Activated CD4-positive, CD25-positive, alpha-beta regulatory T cell treated with anti-CD3 and anti-CD28 coated beads, Interleukin-2, amount 50 U/mL, for 24 hours (primary cell): Measurements from ENCODE around the gene CAMSAP1.
A peak's percentile ranks its signal among the peaks of the same experiment; 100 is the strongest.

Source experiments
- ATAC-seq, 2 donors: fragments of 150-1000 bp; cut with Tn5 transposase; one replicate each; pipeline ENCODE4 v1.10.0; 2021; ENCODE audit warnings: mild to moderate bottlenecking in 1 of 2, moderate library complexity in 1 of 2

The CAMSAP1 gene

GRCh38 chr9:135805422-135806022, 101.8 kb downstream of the CAMSAP1 start:
- ATAC-seq = peak in 1 of 2 donors; percentile 7

- ATAC-seq = no peak
These were observed 102.5 kb downstream of the CAMSAP1 start for GRCh38 chr9:135804581-135805421.

DNA sequence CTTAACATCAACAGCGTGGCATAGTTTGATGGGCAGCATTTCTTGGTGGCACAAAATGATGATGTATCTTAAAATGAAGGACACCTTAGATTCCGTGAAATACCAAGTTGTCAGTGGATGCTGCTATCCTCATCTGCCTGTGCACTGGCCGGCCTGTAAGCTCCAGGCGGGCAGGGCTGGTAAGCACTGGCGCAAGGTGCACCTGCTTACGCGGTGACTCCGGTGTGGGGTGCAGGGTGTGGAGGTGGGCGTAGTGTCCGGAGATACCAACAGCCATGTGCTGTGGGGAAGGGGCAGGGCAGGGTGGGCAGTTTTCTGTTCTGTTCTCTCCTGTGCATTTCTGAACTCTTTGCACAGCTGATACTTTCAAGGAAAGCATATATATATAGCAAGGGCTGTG, 103.9 kb downstream of the CAMSAP1 start:
- ATAC-seq = no peak

DNA sequence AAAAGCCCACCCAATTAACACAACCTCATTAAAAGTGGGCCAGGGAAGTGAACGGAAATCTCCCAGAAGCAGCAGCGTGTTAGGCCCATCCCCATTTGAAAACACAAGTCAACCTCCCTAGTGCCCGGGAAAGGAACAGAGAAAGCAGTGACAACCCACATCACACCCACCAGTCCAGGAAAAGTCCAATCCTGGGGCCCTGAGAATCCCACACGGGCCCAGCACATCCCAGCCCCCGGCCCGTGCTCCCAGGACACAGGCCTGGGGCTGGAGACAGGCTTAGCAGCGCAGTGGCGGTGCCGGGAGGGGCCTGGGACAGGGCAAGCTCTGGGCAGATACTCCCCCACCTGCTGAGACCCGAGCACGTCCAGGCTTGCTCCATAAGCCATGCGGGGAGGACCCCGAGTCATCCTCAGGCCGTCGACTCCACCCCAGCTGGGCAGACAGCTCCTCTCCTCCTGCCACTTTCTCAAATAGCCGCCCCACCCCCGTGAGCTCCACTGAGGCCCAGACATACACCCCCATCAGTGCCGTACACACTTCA, 104.4 kb downstream of the CAMSAP1 start:
- ATAC-seq = no peak

GRCh38 chr9:135801070-135801469, 106.3 kb downstream of the CAMSAP1 start:
- ATAC-seq = no peak

GRCh38 chr9:135799261-135799660, 108.1 kb downstream of the CAMSAP1 start:
- ATAC-seq = no peak

DNA sequence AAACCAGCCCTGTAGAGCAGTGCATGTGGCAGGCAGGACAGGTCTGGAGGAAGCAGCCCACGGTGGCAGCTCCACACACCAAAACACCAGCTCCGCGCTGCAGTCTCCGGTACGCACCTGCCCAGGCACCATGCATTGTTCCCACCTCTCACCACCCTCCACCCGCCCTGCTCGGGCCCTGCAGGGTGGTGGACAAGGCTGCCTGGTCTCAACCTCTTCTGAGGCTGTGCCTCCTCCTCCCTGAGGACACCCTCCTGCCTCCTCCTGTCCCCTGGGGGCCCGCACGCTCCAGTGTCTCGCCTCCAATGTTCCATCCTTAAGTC, 109.1 kb downstream of the CAMSAP1 start:
- no peak for ATAC-seq

GRCh38 chr9:135797507-135798262, 109.7 kb downstream of the CAMSAP1 start:
- no peak for ATAC-seq

DNA sequence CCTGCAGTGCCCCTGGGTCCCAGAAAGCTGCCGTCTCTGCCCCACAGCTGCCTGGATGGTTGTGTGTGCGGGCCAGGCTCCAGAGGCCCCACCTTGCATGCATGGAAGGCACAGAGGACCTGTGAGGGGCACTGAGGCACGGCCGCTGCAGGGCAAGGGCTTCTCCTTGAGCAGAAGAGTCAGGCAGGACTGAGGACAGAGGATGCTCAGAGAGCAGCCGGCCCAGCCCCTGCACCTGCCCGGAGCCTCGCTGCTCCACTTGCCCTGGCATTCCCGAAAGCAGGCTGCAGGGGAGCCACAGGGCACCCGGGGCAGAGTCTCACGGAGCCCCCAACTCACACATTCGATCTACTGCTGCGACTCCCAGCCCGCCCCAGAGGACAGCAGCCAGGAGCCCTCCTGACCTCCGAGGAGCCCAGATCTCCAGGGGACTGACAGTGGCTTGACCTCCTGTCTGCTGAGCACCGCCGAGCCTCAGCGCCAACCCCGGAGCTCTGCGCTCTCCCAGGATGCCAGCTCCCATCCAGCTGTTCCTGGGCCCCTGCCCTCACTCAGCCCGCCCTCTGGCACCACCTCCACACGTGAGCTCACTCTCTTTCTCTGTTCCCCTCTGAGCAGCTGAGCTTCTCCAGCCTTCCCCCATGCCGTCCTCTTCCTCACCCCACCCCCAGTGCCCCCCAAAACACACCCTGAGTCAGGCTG, 110.4 kb downstream of the CAMSAP1 start:
- ATAC-seq = no peak

DNA sequence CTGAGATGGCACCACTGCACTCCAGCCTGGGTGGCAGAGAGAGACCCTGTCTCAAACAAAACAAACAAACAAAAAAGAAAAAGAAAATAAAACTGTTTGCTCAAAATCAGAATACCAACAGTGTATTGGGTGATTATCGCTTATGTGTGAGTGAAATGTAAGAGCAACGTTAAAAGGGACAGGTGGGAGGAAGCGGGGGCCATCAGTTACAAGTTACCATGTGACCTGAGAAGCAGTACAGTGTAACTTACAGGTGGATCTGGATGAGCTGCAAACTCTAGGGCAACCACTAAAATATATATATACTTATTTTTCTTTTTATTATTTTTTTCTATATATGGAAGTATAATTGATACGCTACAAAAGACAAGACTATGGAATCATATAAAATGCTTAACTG, 112.0 kb downstream of the CAMSAP1 start:
- ATAC-seq = no peak

DNA sequence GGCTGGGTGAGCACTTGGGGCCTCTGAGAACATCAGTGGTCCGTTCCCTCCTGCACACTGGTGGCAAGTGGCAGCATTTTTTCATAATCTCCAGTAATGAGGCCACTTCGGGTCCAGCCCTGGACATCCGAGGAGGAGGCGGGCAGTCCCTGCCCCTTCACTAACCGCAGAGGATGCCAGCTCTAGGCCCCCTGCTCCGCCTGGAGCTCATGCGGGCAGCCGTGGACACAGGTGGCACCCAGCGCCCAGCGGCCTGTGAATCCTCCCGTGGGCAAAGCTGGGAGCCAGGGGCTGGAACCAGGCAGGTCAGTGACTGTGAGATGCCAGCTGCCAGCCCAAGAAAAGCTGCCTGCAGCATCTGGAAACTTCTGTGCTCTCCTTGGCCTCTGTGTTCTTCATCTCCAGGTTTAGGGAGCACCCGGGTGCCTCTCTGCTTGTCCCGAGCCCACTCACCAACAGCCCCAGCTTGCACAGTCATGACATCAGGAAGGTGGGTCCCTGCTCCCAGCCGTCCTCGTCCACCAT, 112.9 kb downstream of the CAMSAP1 start:
- ATAC-seq = no peak

DNA sequence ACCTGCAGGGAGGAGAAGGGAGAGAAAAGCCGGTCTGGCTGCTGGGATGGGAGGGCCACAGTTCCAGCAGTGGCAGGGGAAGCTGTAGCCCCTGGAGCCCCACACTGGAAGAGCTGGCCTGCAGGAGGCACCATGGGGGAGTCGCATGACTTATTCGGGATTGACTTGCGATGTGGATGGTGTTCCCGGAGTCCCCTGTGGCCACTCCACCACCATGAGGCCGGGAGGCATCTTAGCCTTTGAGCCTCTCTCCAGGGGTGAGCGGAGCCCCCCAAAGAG, 113.3 kb downstream of the CAMSAP1 start:
- no peak for ATAC-seq

DNA sequence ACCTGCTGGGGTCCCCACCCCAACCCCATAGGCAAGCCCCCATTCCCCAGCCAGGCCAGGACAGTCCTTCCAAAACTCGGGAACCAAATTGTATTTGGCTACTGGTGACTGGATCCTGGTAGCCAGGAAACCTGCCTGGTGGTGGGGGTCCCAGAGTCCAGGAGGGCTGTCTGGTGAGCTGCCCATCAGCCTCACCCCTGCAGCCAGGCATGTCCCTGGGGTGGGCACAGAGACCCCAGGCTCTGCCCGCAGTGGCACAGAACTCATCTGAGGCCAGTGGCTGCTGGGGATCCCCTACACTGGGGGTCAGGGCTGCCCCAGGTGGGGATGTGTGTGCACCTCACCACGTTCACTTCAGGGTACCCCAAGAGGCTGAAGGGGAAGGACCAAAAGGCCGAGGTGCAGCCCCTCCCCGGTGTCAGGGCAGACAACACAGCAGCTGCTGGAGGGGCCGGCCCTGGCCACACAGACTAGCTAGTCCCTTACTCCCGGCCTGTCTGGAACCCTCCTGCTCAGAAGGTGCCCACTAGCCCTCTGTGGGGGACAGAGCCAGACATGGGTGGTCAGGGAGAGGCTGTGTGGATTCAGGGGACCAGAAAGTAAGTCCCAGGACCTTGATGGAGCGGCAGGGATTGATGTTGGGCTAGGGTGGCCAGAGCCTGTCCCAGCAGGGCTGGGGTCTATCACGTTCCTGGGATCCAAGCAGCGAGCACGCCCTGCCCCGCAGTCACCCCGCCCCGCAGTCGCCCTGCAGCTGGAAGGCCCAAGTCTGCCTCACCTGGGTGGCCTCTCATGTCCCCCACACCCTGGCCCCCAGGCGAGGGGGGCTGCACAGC, 113.9 kb downstream of the CAMSAP1 start:
- no peak for ATAC-seq

DNA sequence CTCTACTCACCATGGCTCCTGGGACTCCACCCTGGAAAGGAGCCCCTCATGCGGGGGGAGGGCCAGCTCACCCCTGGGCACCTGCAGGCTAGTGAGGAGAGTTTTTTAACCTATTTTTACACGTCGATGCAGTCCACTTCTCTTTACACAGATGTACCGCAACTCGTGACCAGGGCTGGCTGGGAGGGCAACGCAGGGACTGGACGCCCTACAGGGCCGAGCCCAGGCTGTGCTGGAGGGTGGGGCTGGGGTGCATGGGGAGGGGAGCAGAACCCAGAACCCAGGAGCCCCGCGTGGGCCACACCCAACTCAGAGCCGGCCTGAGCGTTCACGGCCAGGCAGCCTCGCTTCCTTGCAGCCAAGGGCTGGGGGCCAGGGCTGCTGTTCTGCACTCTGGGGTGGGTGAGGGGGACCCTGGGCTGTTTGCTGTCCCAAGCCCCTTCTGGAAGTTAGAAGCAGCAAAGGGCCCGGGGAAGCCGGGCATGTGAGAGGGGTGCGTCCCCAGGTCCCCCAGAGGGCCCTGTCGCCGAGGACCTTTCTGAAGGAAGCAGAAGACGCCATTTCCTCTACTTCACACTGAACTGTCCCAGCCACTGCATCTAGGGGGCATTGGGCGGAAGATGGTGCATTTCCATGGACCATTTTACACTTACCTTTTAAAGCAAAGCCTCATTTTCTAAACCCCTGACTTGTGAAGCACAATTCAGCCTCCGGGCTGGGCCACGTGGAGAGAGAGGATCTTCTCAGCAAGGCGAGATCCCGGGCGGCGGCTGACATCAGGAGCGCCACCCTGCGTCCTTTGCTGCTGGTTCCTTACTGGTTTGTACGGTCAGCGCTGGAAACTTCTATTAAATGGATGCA, 114.8 kb downstream of the CAMSAP1 start:
- ATAC-seq = no peak

DNA sequence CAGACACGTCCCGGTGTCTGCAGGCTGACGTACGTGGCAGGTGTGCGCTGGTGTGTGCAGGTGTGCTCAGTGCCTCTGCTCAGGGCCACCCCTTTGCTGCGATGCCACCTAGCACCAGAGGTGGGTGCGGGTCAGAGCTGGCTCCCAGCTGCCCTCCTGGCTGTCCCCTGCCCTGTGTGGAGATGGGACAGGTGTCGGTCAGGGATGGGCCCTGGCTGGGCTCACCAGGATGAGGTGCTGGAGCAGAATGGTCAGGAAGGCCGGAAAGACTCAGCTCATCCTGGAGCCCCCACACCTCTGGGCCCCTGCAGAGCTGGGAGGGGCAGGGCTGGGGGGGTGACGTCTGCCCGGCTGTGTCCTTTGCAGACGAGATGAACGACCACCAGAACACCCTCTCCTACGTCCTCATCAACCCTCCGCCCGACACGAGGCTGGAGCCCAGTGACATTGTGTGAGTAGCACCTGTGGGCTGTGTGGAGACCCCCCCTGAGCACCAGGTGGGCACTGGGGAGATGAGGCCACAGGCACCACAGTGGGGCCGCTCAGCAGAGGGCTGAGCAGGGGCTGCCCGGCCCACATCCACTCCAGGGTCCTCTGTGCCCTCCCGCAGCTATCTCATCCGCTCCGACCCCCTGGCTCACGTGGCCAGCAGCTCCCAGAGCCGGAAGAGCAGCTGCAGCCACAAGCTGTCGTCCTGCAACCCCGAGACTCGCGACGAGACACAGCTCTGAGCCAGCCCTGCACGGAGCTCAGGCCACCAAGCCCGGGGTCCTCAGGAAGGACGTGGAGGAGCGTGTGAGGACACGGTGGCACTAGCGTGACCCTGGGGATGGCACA, 115.7 kb downstream of the CAMSAP1 start:
- ATAC-seq = no peak

DNA sequence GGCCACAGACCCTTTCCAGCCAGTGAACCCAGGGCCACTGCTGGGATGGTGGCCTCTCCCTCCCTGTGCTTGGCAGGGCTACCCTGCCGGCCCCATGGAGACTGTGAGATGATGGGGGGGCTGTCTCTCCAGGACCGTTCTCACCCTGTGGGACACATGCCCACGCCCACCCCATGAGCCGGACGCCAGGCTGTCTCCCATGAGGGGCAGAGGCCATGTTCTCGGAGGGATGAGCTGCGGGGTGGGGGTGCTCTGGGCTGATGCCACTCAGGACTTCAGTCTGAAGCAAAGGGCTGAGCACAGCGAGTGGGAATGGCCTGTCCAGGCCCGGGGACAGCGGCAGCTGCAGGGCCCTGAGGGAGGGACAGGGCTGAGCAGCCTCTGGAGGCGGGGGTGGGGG, 116.5 kb downstream of the CAMSAP1 start:
- ATAC-seq = no peak

DNA sequence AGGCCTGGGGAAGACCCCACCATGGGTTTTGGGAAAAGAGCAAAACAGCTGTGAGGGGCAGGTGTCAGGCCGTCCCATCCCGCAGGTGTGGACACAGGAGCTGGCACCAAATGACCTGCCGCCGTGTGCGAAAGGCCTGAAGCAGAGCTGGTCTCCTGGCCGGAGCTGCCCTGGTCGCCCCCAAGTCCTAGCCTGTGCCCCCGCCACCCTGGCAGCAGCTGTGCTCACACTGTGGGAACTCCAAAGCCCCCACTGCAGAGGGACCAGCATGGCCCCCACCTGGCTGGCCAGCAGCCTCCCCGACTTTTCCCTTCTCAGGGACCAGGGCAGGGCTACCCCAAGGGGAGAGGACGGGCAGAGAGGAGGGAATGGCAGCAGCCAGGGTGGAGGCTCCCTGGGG, 117.0 kb downstream of the CAMSAP1 start:
- no peak for ATAC-seq

- no peak for ATAC-seq
These were observed 117.5 kb downstream of the CAMSAP1 start for GRCh38 chr9:135789838-135790291.

DNA sequence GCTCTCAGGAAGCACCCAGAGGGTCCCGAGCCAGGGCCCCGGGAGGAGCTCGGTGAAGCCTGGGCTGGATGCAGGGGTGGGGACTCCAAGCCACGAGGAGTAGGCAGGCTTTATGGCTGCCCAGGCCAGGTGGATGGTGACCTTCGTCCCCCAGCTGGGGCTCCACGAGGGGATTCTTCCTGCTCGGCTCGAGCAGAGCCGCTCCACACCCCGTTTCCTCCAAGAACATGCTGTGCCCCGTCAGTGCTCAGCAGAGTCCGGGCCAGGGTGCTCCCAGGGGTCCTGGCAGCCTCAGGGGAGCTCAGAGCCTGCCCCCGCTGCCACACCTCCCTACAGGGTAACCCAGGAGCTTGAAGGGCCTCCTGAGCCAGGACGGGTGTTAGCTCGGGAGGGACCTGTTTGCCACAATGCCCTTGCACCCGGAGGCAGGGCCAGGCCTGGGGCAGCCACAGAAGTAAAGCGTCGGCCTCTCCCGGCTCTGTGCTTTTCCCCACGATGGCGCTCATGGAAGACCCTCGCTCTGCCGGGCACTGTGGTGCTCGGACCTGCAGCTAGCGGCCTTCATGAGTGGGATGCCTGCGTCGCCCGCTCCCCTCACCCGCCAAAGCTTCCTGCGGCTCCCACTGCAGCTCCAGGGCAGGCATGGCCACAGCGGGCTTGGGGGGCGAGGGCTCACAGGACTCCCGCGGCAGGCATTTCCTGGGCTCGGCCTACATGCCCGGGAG, 118.6 kb downstream of the CAMSAP1 start:
- no peak for ATAC-seq
